Osteocyte (in vitro differentiated cells): Measurements from ENCODE around the gene CRYBA1. TPM values are rescaled to one million over a fixed set of nuclear protein-coding genes. Genes with fewer than 3 reads are reported as not detected.

Experiments used
- DNase-seq: peaks from one replicate; pipeline ENCODE4 v3.0.0; 2021; ENCODE audit warnings: mixed read lengths; ENCODE audit not compliant: unreplicated experiment; ENCODE audit errors: extremely low spot score
- H3K27ac Mint-ChIP-seq: one replicate; pipeline ENCODE4 v1.8.0; 2021; ENCODE audit warnings: mild to moderate bottlenecking, mixed read lengths; ENCODE audit not compliant: unreplicated experiment
- H3K27me3 Mint-ChIP-seq: one replicate; pipeline ENCODE4 v1.8.0; 2021; ENCODE audit warnings: mixed read lengths; ENCODE audit not compliant: unreplicated experiment
- H3K36me3 Mint-ChIP-seq: one replicate; pipeline ENCODE4 v1.8.0; 2021; ENCODE audit warnings: mixed read lengths; ENCODE audit not compliant: unreplicated experiment
- H3K4me1 Mint-ChIP-seq: one replicate; pipeline ENCODE4 v1.8.0; 2021; ENCODE audit warnings: mixed read lengths; ENCODE audit not compliant: unreplicated experiment
- H3K4me3 Mint-ChIP-seq: one replicate; pipeline ENCODE4 v1.8.0; 2021; ENCODE audit warnings: mild to moderate bottlenecking, moderate library complexity, mixed read lengths; ENCODE audit not compliant: unreplicated experiment
- H3K9me3 Mint-ChIP-seq: one replicate; pipeline ENCODE4 v1.8.0; 2021; ENCODE audit warnings: mixed read lengths; ENCODE audit not compliant: unreplicated experiment
- CTCF ChIP-seq: fragments of 200-600 bp; sonication (generic); IDR thresholded peaks from 2 replicates; pipeline ENCODE4 v1.5.0; 2021; ENCODE audit warnings: antibody characterized with exemption, mild to moderate bottlenecking, moderate library complexity
- total RNA-seq: library from RNA; stranded (reverse); gene quantifications from 2 replicates; pipeline ENCODE4 v1.2.1, GENCODE V29; 2021

CRYBA1 gene
- total RNA-seq, 1 donor from 2014 or later: not detected

DNA sequence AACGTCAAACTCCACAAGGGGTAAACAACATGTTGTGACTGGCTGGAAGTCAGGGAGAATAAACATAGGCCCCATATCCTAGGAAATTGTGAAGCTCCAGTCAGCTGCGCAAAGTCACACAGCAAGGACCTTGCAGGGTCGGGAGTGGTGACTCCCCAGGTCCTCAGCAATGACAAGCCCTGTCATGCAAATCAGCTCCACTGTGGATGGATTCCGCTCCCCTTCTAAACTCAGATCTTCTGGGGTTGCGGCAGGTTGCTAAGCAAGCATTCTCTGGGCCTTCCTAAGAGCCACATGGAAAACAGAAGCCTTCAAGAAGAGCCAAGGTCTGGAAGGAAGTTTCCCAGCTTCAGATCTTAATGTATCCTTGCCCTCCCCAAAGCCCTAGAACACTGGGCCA, 37.6 kb upstream of the CRYBA1 start:
- TF ChIP-seq CTCF: no peak
- Mint-ChIP-seq H3K9me3 (no peaks in the 10 kb centered on the region), H3K4me1 (peaks cover 2% of the 10 kb centered on the region), H3K36me3 (no peaks in the 10 kb centered on the region), H3K4me3 (no peak overlapping the region), H3K27me3 (peaks cover 12% of the 10 kb centered on the region), H3K27ac (no peak overlapping the region)
- no peak for DNase-seq

GRCh38 chr17:29210879-29211278, 35.8 kb upstream of the CRYBA1 start:
- no peak for DNase-seq
- no peak overlapping the region for H3K4me3 Mint-ChIP-seq
- H3K27ac Mint-ChIP-seq: no peak overlapping the region
- TF ChIP-seq CTCF: no peak
- no peaks in the 10 kb centered on the region for H3K36me3 Mint-ChIP-seq
- H3K4me1 Mint-ChIP-seq: peaks cover 2% of the 10 kb centered on the region
- no peaks in the 10 kb centered on the region for H3K9me3 Mint-ChIP-seq
- peaks cover under 1% of the 10 kb centered on the region for H3K27me3 Mint-ChIP-seq

DNA sequence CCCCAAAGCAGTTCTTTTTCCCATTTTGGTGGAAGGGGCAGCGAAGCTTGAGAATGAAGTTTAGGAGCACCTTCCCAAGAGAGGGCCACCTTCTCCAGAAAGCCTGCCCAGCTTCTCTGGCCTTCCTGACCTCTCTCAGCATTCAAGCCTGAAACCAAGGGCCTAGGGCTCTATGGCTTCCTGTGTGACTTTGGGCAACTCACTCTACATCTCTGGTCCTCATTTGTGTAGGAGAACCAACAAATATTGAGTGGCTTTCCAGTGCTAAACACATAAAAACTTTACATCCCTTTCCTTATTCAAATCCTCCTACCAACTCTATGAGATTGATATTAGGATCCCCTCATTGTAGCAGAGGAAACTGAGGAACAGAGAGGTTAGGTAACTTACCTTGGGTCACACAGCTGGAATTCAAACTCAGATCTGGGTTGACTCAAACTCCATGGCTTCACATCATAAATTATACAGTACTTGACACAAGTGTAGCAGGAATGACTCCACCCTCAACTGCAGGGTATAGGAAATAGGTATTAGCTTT, 34.5 kb upstream of the CRYBA1 start:
- no peak overlapping the region for H3K4me3 Mint-ChIP-seq
- no peaks in the 10 kb centered on the region for H3K9me3 Mint-ChIP-seq
- no peak for DNase-seq
- TF ChIP-seq CTCF: no peak
- no peak overlapping the region for H3K27ac Mint-ChIP-seq
- H3K4me1 Mint-ChIP-seq: peaks cover 2% of the 10 kb centered on the region
- H3K27me3 Mint-ChIP-seq: peaks cover 9% of the 10 kb centered on the region
- H3K36me3 Mint-ChIP-seq: no peaks in the 10 kb centered on the region

GRCh38 chr17:29212681-29213121, 34.0 kb upstream of the CRYBA1 start:
- no peak overlapping the region for H3K27ac Mint-ChIP-seq
- H3K4me1 Mint-ChIP-seq: peaks cover 2% of the 10 kb centered on the region
- TF ChIP-seq CTCF: no peak
- H3K9me3 Mint-ChIP-seq: no peaks in the 10 kb centered on the region
- peaks cover 9% of the 10 kb centered on the region for H3K27me3 Mint-ChIP-seq
- H3K36me3 Mint-ChIP-seq: no peaks in the 10 kb centered on the region
- no peak overlapping the region for H3K4me3 Mint-ChIP-seq
- DNase-seq: no peak

DNA sequence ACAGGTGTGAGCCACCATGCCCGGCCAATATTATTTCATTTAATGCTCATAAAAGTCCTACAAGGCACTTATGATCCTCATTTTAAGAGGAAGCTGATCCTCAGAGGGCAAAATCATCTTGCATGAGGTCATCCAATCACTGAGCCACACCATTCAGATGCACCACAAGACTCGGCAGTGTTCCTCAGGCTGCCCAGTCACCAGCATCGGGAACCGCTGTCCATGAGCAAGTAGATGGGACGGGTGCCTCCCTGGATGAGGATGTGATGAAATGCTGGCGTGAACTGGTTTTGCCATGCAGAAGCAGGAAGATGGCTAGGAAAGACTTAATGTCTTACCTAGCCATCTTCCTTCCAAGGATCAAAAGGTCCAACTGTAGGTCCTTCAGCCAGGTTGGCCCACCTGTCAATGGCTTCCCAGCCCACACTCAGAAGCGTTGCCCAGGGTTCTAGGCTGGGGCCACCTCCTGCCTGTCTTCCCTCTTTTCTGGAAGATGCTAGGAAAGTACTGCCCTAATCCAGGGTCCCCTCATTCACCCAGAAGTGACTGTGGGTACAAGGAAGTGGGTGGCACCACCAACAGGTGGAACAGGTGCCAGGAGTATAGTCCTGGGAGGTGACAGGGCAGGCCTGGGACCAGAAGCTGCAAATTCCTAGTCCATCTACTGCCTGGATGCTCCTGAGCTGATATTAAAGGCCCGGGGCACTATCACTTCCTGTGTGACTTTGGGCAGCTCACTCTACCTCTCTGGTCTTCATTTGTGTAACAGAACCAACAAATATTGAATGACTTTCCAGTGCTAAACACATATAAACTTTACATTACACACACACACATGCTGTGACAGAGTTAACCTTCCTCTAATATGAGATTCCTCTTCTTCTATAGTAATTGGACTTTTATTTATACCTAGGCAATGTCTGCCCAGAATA, 32.2 kb upstream of the CRYBA1 start:
- peaks cover 5% of the 10 kb centered on the region for H3K4me1 Mint-ChIP-seq
- H3K27me3 Mint-ChIP-seq: peaks cover 9% of the 10 kb centered on the region
- no peaks in the 10 kb centered on the region for H3K9me3 Mint-ChIP-seq
- no peaks in the 10 kb centered on the region for H3K36me3 Mint-ChIP-seq
- no peak overlapping the region for H3K27ac Mint-ChIP-seq
- no peak for DNase-seq
- no peak overlapping the region for H3K4me3 Mint-ChIP-seq
- no peak for TF ChIP-seq CTCF
